OCI-M2 (cell line): ENCODE results near the gene INAFM2.
A peak's percentile ranks its signal among the peaks of the same experiment; 100 is the strongest.

Experiments
- DNase-seq: peaks from one replicate; lab custom pipeline; 2025; ENCODE audit not compliant: unreplicated experiment; lab: John Stamatoyannopoulos, UW

The INAFM2 gene

GRCh38 chr15:40327457-40327856, 4.0 kb downstream of the INAFM2 start:
- DNase-seq: no peak

GRCh38 chr15:40328176-40328575, 4.7 kb downstream of the INAFM2 start:
- DNase-seq: no peak

DNA sequence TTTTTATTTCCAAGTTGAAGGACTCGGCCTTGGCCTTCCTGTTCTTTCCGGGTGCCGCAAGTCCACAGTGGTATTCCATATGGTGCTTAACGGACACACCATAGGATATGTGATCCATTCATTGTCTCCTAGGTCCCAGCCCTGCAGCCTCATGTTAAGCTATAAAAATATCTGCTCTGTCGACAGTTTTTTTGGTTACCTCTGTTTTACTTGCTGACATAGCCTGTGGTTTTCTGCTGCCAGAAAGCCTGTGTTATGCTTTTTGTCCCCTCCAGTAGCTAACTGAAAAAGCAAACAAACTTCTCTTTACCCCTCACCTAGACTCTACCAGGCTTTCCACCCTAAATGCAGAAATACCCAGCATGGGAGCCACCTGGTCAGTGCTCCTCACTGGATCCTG, 5.3 kb downstream of the INAFM2 start:
- DNase-seq: no peak

- DNase-seq: no peak
These were observed 6.3 kb downstream of the INAFM2 start for GRCh38 chr15:40329804-40330203.

DNA sequence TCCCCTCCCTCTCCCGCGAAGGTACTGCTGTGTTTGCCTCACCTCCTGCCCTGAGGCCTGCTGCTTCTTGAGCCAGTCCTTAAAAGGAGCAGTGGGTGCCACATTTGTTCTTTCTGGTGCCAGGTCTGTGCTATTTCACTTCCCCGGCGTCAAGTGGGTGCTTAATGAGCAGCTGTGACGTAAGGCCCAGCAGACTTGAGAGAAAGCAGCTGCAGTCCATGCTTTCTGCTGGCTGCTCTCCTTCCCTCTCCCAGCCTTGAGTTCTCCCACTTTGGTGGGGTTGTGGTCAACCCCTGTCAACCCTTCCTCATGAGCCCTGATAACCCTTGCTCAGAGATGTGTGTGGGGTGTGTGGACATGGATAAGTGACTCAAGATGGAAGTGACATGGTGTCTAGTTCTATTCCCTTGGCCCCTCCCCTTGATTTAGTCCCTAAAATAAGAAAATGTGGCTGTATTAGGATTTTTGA, 6.9 kb downstream of the INAFM2 start:
- DNase-seq: peak; percentile 43

DNA sequence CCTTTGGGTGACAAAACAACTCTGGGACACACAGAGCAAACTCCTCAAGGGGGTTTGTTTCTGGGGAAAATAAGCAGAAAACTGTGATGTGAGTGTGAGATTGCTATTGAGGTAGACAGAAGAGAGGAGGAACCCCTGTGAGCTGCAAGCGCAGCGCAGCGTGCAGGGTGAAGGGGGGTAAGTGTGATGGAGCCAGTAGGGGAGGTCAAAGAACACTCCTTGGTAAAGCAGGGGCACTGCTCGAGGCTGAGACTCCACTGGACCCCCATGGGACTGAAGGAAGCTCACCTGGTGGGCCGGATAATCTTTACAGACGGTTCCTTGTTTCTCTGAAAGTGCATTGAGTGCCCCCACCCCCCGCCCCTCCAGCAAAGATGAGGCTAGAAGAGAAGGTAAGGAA, 7.5 kb downstream of the INAFM2 start:
- no peak for DNase-seq

DNA sequence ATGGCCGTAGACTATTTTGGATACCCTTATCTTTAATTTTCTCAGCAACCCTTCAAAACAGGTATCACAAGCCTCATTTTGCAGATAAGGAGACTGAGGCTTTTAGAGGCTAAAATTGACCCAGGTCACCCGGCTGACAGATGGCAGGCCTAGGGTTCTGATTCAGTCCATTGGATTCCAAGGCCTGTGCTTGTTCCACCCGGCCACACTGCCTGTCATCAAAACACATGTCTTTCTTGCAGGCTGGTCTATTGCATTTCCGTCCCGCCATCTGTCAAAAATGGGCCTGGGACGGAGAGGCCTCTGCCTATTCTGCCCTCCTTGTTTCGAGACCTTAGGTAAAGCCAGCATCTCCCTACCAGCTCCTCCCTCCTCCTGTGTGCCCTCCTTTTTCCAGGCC, 8.1 kb downstream of the INAFM2 start:
- DNase-seq: no peak

DNA sequence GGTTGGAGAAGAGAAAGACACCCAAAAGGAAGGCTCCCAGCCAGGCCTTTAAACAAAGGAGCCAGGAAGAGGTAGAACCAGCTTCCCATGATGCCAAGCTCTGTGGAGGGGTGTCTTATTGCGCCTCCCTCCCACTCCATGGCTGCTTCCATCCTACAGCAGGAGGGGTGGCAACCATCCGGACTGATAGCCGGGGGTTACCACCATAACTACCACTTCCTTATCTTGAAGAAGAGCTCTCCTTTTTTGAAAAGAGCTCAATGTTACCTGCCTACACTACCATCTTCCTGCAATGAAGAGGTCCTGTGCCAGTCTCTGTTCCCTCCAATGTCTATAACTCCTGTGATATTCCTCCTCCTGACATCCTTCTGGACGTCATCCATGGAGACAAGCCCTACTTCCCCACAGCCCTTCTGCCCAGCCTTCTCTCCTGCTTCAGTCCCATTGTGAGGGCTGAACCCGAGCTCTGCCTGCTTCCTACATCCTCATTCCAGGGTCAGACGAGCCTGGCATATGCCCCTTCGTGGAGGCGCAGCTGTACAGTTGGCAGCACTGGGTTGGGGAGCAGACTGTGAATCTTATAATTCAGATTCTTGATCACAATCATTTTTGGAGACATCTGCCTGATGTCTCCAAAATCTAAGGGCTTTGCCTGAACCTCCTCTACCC, 8.8 kb downstream of the INAFM2 start:
- no peak for DNase-seq

GRCh38 chr15:40333922-40334492, 10.5 kb downstream of the INAFM2 start:
- DNase-seq: peak; percentile 51

DNA sequence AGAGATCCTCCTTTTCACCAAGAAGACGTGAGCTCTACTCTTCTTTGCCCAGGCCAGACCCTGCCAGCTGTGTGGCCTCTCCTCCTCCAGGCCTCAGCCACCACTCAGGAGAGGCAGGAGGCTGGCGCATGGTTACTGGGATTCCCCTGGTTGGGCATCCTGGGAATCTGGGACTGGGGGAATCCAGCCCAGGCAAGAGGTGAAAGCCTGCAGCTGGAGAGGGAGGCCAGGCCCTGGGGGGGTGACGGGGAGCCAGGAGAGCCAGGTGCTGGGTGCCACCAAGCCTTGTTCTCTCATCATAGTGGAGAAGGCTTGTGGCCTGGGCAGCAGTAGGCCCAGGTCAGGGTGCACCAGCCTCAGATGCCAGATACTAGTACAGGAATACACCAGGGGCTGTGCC, 11.0 kb downstream of the INAFM2 start:
- DNase-seq: no peak

DNA sequence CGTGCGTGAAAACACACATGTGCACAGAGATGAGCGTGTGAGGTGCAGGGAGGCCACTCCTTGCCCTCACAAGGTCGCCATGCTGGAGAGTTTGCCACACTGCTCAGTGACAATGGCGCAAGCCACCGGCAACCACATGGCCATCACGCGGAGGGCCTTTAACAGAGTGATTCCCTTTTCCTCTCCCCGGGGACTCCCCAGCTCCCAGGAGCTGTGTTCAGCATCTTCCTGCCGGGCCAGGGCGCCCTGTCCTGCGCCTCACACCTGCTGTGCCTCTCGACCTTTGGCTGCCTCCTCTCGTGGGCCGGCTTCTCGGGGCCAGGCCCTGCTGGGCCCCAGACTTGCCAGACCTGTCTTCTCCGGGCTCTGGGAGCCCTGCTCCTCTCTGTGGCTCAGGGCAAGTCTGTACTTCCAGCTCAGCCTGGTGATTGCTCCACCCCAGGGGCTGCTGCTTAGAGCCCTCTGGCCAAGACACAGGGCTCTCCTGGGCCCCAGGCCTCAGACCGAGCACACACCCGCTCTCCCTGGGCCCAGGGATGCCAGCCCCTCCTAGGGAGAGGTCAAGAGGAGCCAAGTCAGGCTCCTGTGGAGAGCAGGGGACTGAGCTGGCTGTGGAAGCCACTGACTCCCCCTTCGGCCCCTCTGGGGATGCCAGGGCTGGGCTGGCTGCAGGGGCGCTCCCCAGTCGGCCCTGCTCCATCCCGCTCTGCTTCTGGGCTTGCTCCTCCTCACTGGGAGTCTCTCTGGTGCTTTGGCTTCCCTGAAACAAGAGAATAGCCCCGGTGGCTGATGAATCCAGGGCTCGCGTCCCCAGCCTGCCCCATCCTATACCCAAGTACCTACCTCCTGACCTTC, 11.7 kb downstream of the INAFM2 start:
- DNase-seq: no peak

- DNase-seq: no peak
These were observed 12.6 kb downstream of the INAFM2 start for GRCh38 chr15:40335938-40336743.

DNA sequence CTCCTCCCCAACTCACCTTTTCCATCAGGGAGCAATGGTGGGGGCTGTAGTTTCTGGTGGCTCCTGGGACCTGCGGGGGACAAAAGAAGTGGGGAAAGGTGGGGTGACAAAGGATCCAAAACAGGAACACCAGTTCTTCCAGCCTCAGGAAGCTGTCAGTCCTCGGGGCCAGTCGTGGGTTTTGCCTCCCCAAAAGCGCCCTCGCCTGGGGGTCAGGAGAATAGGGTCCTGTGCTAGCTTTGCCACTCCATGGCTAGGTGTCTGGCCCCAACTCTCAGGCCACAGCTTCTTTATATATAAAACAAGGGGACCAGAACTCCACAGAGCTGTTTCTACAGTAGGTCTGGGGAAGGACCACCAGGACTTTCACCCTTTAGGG, 13.2 kb downstream of the INAFM2 start:
- DNase-seq: no peak

GRCh38 chr15:40337597-40337996, 14.1 kb downstream of the INAFM2 start:
- DNase-seq: no peak

DNA sequence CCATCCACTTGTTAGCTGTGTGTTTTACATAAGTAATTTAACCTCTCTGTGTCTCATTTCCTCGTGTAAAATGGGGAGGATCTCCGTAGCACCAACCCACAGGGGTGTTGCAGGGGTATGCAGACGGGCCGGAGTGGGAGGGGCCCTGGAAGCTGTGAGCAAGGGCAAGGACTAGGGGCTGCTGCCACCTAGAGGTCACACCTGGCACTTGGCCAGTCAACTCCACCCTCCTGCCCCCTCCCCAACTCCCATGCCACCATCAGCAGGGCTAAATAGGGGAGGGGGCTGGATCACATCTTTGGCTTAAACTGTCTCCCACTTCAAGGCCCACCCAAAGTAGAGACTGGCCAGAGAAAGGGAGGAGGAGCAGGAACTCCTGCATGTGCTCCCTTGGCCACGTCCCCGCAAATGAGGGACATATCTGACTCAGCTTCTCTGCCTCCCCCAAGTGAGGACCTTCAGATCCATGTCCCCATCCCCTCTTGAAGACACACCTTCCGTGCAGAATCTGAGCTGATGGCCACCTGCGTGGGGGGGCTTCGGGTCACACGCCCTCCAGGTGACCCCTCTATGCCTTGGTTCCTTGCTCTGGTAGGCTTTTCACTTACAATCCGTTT, 14.7 kb downstream of the INAFM2 start:
- peak; percentile 45 for DNase-seq

DNA sequence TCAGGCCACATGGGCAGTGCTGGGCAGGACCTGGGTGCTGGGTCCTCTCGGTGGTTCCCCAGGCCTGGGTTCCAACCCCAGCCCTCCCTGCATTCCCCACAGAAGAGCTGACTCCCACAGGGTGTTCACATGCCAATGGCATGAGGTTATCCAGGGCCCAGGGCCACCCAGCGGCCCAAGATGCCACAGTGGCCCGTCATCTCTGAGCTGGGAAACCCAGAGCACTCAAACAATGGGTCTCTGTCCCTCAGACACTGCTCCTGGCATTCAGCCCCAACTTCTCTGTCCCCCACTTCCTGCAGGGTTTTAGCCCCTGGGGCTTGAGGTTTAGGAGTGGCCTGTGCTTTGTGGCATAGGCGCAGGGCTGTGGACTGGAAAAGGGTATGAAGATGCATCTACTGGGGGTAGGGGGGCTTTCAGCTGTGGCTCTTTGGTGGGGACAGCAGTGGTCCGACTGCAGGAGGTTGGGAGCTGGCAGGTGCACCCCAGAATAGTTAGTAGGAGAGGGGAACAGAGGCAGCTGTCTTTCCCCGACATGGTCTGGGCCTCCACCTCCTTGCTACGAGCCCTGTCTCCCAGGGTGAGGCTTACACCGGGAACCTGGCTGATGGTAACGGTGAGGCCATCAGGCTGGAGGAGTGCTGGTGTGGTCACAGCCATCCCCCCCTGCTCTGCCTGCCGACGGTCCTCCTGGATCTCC, 15.6 kb downstream of the INAFM2 start:
- no peak for DNase-seq

DNA sequence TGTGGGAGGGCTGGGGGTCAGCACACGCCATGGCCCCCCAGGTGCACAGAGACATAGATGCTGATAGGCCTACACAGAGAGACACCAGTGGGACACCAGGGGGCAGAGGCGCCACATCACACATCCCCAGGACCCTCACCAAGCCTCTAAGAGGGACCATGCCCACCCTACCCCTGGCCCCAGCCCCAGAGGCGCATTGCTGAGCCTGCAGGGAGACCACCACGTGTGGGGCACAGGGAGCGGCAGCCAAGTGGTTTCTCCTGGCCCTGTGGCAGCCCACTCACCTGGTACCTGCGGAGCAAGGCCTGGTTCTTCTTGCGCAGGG, 16.1 kb downstream of the INAFM2 start:
- DNase-seq: no peak

DNA sequence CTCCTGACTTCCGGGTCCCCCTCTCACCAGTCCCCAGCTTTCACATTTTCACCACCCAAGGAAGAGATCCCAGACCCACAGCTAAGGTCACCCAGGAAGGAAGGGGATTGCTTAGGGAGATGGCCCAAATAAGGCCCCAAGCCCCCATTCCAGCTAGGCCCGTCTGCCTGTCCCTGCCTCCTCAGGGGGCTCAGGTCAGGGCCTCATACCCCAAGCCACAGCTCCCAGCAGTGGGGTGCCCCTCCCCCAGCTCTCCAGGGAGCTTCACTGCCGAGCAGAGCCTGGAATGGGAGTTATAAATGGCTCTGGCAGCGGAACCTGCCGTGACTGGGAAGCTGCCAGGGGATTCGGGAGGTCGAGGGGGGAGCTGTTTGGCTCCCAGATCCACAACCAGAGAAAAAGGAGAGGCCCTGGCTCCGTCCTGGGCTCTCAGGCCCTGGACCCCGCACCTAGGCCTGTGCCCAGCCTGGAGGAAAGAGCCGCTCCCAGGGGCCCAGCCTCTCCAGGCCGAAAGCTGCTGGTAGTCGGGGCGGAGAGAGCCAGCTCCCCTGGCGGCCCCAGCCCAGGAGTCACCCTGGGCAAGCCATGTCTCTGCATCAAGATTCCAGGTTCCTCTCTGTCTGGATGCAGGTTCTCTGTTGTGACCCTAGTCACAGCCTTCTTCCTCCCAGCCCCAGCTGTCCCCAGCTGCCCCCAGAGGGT, 16.7 kb downstream of the INAFM2 start:
- no peak for DNase-seq

GRCh38 chr15:40340740-40341400, 17.4 kb downstream of the INAFM2 start, which contains the start of gene CCDC9B:
CCDC9B (minus strand) TSS chr15:40340939; CDS start chr15:40340819, 120 bp downstream.
- DNase-seq: no peak
